ENCODE data around the gene CDH23.
A peak's percentile ranks its signal among the peaks of the same experiment; 100 is the strongest.

Gene CDH23

DNA sequence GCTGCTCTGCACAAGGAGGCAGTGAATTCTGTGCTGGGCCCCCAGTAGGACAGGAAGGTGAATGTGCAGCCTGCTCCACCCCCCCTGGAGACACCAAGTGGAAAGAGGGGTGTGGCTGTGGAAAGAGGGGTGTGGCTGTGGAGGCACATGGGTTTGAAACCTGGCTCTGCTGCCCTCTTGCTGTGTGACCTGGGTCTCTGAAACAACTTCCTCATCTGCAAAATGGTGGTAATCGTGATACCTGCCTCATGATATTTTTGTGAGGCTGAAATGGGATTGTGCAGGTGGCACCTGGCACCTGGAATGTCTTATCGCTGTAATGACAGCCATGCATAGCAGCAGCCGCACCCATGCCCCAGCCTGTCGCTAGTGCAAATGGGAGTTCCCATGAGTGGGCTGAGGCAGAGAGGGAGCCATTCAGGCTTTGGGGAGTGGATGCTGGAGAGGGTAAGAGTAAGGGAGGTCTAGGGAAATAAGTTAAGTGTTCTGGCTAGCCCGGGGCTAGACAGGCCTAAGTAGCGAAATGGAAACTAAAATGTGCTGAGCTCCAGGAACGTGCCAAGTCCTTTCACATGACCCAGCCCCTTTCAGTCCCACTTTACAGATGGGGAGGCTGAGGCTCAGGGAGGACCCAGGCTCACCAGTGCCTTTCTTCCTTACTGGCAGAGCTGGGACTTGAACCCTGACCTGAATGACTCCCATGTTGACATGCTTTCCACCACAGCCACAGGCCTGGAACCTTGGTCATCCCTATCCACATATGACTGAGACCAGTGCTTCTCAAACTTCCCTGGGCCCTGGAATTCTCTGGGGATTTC, 287.8 kb downstream of the CDH23 start:
- peaks cover 27% of the 10 kb centered on the region for H3K27me3 ChIP-seq (replicated peaks; ENCODE audit: insufficient read depth, low read length)
- H2AFZ ChIP-seq (ENCODE audit: low read length): no peak overlapping the region
- H3K27ac ChIP-seq (ENCODE audit: low read length): no peak overlapping the region
- no peak overlapping the region for H3K4me3 ChIP-seq (ENCODE audit: low read length)
- no peaks in the 10 kb centered on the region for H4K20me1 ChIP-seq (ENCODE audit: insufficient read depth, low read length)
- no peaks in the 10 kb centered on the region for H3K4me1 ChIP-seq (ENCODE audit: low read length)
- H3F3A ChIP-seq (ENCODE audit: insufficient read depth, low read length): no peaks in the 10 kb centered on the region
- H3K79me2 ChIP-seq (ENCODE audit: low read length): no peaks in the 10 kb centered on the region
- TF ChIP-seq EZH2 (optimal IDR thresholded peaks at IDR 0.05; ENCODE audit: low read depth, low read length) (no peak), EZH2phosphoT487 (IDR thresholded peaks at IDR 0.05; ENCODE audit: low read length) (no peak)
- TF ChIP-seq, protein P1, sequence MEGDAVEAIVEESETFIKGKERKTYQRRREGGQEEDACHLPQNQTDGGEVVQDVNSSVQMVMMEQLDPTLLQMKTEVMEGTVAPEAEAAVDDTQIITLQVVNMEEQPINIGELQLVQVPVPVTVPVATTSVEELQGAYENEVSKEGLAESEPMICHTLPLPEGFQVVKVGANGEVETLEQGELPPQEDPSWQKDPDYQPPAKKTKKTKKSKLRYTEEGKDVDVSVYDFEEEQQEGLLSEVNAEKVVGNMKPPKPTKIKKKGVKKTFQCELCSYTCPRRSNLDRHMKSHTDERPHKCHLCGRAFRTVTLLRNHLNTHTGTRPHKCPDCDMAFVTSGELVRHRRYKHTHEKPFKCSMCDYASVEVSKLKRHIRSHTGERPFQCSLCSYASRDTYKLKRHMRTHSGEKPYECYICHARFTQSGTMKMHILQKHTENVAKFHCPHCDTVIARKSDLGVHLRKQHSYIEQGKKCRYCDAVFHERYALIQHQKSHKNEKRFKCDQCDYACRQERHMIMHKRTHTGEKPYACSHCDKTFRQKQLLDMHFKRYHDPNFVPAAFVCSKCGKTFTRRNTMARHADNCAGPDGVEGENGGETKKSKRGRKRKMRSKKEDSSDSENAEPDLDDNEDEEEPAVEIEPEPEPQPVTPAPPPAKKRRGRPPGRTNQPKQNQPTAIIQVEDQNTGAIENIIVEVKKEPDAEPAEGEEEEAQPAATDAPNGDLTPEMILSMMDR (IDR thresholded peaks at IDR 0.05; ENCODE audit: low read length): 0 out of 2 replicates have a peak, but pooled peaks have one; percentile 13
- no peaks in the 10 kb centered on the region for H3K9me3 ChIP-seq (replicated peaks; ENCODE audit: insufficient read depth, low read length)
- H3K9ac ChIP-seq (ENCODE audit: low read length): no peak overlapping the region
- no peak for DNase-seq
- no peaks in the 10 kb centered on the region for H3K9me2 ChIP-seq (replicated peaks; ENCODE audit: insufficient read depth, low read length)
- no peak overlapping the region for H3K4me2 ChIP-seq (ENCODE audit: low read depth, low read length)
- H3K36me3 ChIP-seq (replicated peaks; ENCODE audit: insufficient read depth, low read length): no peaks in the 10 kb centered on the region

DNA sequence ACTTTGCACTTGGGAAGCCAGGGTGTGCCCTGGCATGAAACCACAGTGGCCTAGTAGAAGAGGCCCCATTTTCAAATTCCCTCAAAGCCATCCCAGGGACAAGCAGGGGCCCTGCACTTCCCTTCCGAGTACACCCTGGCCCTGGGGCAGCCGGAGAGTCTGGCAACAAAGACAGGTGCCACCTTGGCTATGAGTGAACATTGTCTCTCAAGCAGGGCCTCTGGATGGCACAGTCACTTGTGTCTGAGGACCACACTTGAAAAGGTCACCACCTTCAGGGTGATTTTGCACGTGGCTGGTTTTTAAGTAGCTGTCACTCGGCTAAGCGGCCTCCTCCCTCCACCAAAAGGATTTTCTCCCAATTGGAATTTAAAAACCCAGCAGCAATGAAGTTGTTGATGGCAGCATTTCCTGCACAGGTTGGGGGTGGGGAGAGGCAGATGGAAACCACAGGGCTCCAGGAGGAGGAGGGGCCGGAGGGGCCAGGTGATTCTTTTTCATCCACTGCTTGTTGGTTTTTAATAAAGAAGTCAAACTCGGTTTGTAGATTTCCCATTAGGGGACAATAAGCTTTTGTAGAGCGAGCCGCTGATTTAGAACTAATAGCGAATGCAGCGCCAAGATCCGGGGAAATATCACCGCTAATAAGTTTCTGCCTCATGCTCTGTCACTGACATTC, 289.0 kb downstream of the CDH23 start:
- TF ChIP-seq EZH2phosphoT487 (IDR thresholded peaks at IDR 0.05; ENCODE audit: low read length): no peak
- TF ChIP-seq, protein P1 (IDR thresholded peaks at IDR 0.05; ENCODE audit: low read length): no peak
- no peak for TF ChIP-seq EZH2 (optimal IDR thresholded peaks at IDR 0.05; ENCODE audit: low read depth, low read length)
- H3K36me3 ChIP-seq (replicated peaks; ENCODE audit: insufficient read depth, low read length): no peaks in the 10 kb centered on the region
- peaks cover 27% of the 10 kb centered on the region for H3K27me3 ChIP-seq (replicated peaks; ENCODE audit: insufficient read depth, low read length)
- no peaks in the 10 kb centered on the region for H3K9me3 ChIP-seq (replicated peaks; ENCODE audit: insufficient read depth, low read length)
- no peaks in the 10 kb centered on the region for H3K79me2 ChIP-seq (ENCODE audit: low read length)
- H3K9me2 ChIP-seq (replicated peaks; ENCODE audit: insufficient read depth, low read length): no peaks in the 10 kb centered on the region
- no peak overlapping the region for H3K27ac ChIP-seq (ENCODE audit: low read length)
- no peak overlapping the region for H2AFZ ChIP-seq (ENCODE audit: low read length)
- no peak overlapping the region for H3K4me2 ChIP-seq (ENCODE audit: low read depth, low read length)
- H3K4me1 ChIP-seq (ENCODE audit: low read length): no peaks in the 10 kb centered on the region
- H3K4me3 ChIP-seq (ENCODE audit: low read length): no peak overlapping the region
- H3F3A ChIP-seq (ENCODE audit: insufficient read depth, low read length): no peaks in the 10 kb centered on the region
- no peak overlapping the region for H3K9ac ChIP-seq (ENCODE audit: low read length)
- H4K20me1 ChIP-seq (ENCODE audit: insufficient read depth, low read length): no peaks in the 10 kb centered on the region
- DNase-seq: no peak

DNA sequence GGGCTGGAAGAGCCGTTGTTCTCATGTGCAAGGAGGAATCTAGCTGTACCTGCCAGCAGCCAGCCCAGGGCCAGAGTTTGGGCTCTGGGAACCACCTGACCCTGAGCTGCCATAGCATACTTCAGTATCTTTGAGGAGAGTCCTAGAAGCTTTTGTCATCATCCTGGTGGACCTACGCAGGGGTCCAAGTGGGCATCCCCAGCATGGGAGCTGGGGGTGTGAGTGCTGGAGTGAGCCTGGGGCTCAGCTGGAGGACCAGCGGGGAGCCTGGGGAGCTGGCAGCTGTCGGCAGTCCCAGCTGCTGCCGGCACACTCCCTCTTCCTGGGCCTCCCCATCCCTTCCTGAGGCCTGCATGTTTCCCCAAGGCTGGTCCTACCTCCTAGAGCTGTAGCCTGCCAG, 290.4 kb downstream of the CDH23 start:
- H3K4me2 ChIP-seq (ENCODE audit: low read depth, low read length): no peak overlapping the region

More for the DNA sequence above, 290.4 kb downstream of the CDH23 start:
- H3K36me3 ChIP-seq (replicated peaks; ENCODE audit: insufficient read depth, low read length): no peaks in the 10 kb centered on the region
- DNase-seq: no peak
- no peaks in the 10 kb centered on the region for H3F3A ChIP-seq (ENCODE audit: insufficient read depth, low read length)
- no peaks in the 10 kb centered on the region for H3K79me2 ChIP-seq (ENCODE audit: low read length)
- H3K4me1 ChIP-seq (ENCODE audit: low read length): no peaks in the 10 kb centered on the region
- no peak overlapping the region for H3K9ac ChIP-seq (ENCODE audit: low read length)
- no peak overlapping the region for H2AFZ ChIP-seq (ENCODE audit: low read length)
- H3K27me3 ChIP-seq (replicated peaks; ENCODE audit: insufficient read depth, low read length): peaks cover 19% of the 10 kb centered on the region
- no peaks in the 10 kb centered on the region for H3K9me2 ChIP-seq (replicated peaks; ENCODE audit: insufficient read depth, low read length)
- TF ChIP-seq, protein P1 (IDR thresholded peaks at IDR 0.05; ENCODE audit: low read length): no peak
- TF ChIP-seq EZH2 (optimal IDR thresholded peaks at IDR 0.05; ENCODE audit: low read depth, low read length) (no peak), EZH2phosphoT487 (IDR thresholded peaks at IDR 0.05; ENCODE audit: low read length) (no peak)
- no peak overlapping the region for H3K4me3 ChIP-seq (ENCODE audit: low read length)
- no peaks in the 10 kb centered on the region for H3K9me3 ChIP-seq (replicated peaks; ENCODE audit: insufficient read depth, low read length)
- H4K20me1 ChIP-seq (ENCODE audit: insufficient read depth, low read length): no peaks in the 10 kb centered on the region
- H3K27ac ChIP-seq (ENCODE audit: low read length): no peak overlapping the region

Data from MM.1S (cell line).